Stimulated activated CD4-positive, alpha-beta T cell treated with anti-CD3 and anti-CD28 coated beads, Interleukin-4, amount 100 ng/mL, for 4 hours (primary cell): ENCODE data around the gene TEX12.
A peak's percentile ranks its signal among the peaks of the same experiment; 100 is the strongest.
"Not testable (repeated sequence)": the region's sequence is repeated elsewhere in the genome, so short reads cannot be mapped to it uniquely, and the experiment has no call there.

ENCODE experiments used
- DNase-seq, 2 experiments: peaks; one replicate each; pipeline ENCODE4 v3.0.0-alpha.2; 2020

TEX12 gene

GRCh38 chr11:112165049-112165448, 2.1 kb upstream of the TEX12 start:
- no peak for DNase-seq

GRCh38 chr11:112166562-112166961, 610 bp upstream of the TEX12 start:
- no peak for DNase-seq

GRCh38 chr11:112172362-112172994, 5.3 kb downstream of the TEX12 start:
- no peak for DNase-seq

GRCh38 chr11:112173152-112173551, 6.0 kb downstream of the TEX12 start:
- DNase-seq, result no peak

- DNase-seq, result peak; percentile 14 to 15
Observed at GRCh38 chr11:112174789-112175598, 7.8 kb downstream of the TEX12 start, which contains the start of gene BCO2. Gene BCO2, plus strand, starts transcription at chr11:112175512. Its CDS starts 90 bp downstream, at chr11:112175602.

- no peak for DNase-seq
Observed at GRCh38 chr11:112175599-112175952, 8.4 kb downstream of the TEX12 start.

GRCh38 chr11:112176077-112176476, 8.9 kb downstream of the TEX12 start:
- DNase-seq, result no peak

- DNase-seq, result no peak
Observed at GRCh38 chr11:112177589-112177988, 10.4 kb downstream of the TEX12 start.

- DNase-seq, result no peak
Observed at GRCh38 chr11:112178428-112178827, 11.3 kb downstream of the TEX12 start.

GRCh38 chr11:112178936-112179335, 11.8 kb downstream of the TEX12 start:
- no peak for DNase-seq

- no peak for DNase-seq
Observed at GRCh38 chr11:112179601-112180000, 12.4 kb downstream of the TEX12 start.

- no peak for DNase-seq
Observed at GRCh38 chr11:112182867-112183266, 15.7 kb downstream of the TEX12 start.

- no peak for DNase-seq
Observed at GRCh38 chr11:112185883-112186282, 18.7 kb downstream of the TEX12 start.

GRCh38 chr11:112186304-112186703, 19.1 kb downstream of the TEX12 start:
- no peak for DNase-seq

GRCh38 chr11:112195113-112195512, 27.9 kb downstream of the TEX12 start:
- not testable (repeated sequence) for DNase-seq

- DNase-seq, result no peak
Observed at GRCh38 chr11:112195951-112196351, 28.8 kb downstream of the TEX12 start.

GRCh38 chr11:112196519-112197087, 29.4 kb downstream of the TEX12 start:
- DNase-seq, result no peak

- not testable (repeated sequence) for DNase-seq
Observed at GRCh38 chr11:112199101-112199500, 31.9 kb downstream of the TEX12 start.

- DNase-seq, result no peak
Observed at GRCh38 chr11:112200252-112200651, 33.1 kb downstream of the TEX12 start.

- no peak for DNase-seq
Observed at GRCh38 chr11:112206071-112206470, 38.9 kb downstream of the TEX12 start.

GRCh38 chr11:112210890-112211289, 43.7 kb downstream of the TEX12 start:
- DNase-seq, result no peak

- DNase-seq, result peak in 1 of 2 experiments; percentile 21
Observed at GRCh38 chr11:112211536-112211935, 44.4 kb downstream of the TEX12 start.

GRCh38 chr11:112212290-112212689, 45.1 kb downstream of the TEX12 start:
- DNase-seq, result no peak

GRCh38 chr11:112212710-112213109, 45.5 kb downstream of the TEX12 start:
- DNase-seq, result no peak
